ENCODE results near the gene CD74. TPM values are rescaled to one million over a fixed set of nuclear protein-coding genes. Genes with fewer than 3 reads are reported as not detected.

Gene CD74
- total RNA-seq, 1 experiment from 2014 or later: 19.5 TPM

GRCh38 chr5:150451594-150451993 is 38.9 kb upstream of the CD74 start:
- Histone ChIP-seq H4K20me1 (ENCODE audit: control insufficient read depth, insufficient read depth, insufficient read length) (no peaks in the 10 kb centered on the region), H4K8ac (replicated peaks; ENCODE audit: insufficient read length, low read depth, low read length) (no peak overlapping the region), H3K9ac (ENCODE audit: extremely low read depth, insufficient read length, low read length) (no peak overlapping the region), H2BK120ac (ENCODE audit: low read depth, low read length, poor library complexity, severe bottlenecking) (no peak overlapping the region), H3K9me3 (ENCODE audit: control insufficient read depth, low read depth, low read length) (no peaks in the 10 kb centered on the region), H3K79me2 (ENCODE audit: insufficient read depth, low read length) (peaks cover 16% of the 10 kb centered on the region; the same call in 1 of the 2 replicates), H2AFZ (ENCODE audit: low read length) (no peak overlapping the region), H3K4me1 (ENCODE audit: insufficient read depth, low read length) (peaks cover 4% of the 10 kb centered on the region; the same call in 1 of the 2 replicates), H2BK12ac (ENCODE audit: insufficient read length, low read depth, low read length) (no peak overlapping the region), H2AK5ac (ENCODE audit: insufficient read length, low read length) (no peak overlapping the region), H3K56ac (ENCODE audit: insufficient read length, low read depth, low read length) (no peak overlapping the region), H3K27ac (ENCODE audit: insufficient read length, low read depth, low read length) (no peak overlapping the region), H3K23me2 (ENCODE audit: insufficient read length, low read depth, low read length, poor library complexity, severe bottlenecking) (peaks cover 8% of the 10 kb centered on the region), H3T11ph (ENCODE audit: low read length) (no peak overlapping the region), H3K27me3 (ENCODE audit: insufficient read depth, low read length) (no peaks in the 10 kb centered on the region), H3K23ac (ENCODE audit: insufficient read length, low read depth, low read length) (no peak overlapping the region), H3K4ac (ENCODE audit: low read depth, low read length) (no peak overlapping the region), H2BK15ac (ENCODE audit: low read depth, low read length) (no peak overlapping the region), H2BK20ac (ENCODE audit: low read depth, low read length, poor library complexity, severe bottlenecking) (no peak overlapping the region), H3K79me1 (ENCODE audit: insufficient read depth, low read depth, low read length, poor library complexity, severe bottlenecking) (peaks cover 3% of the 10 kb centered on the region), H4K91ac (ENCODE audit: insufficient read length, low read depth, low read length) (no peak overlapping the region), H3K14ac (ENCODE audit: insufficient read depth, low read length) (no peak overlapping the region), H3K18ac (ENCODE audit: insufficient read length, low read depth, low read length) (no peak overlapping the region), H3K4me2 (ENCODE audit: insufficient read depth, insufficient read length, low read length) (no peak overlapping the region), H4K5ac (ENCODE audit: insufficient read length, low read depth, low read length) (no peak overlapping the region), H2BK5ac (ENCODE audit: insufficient read length, low read length) (no peak overlapping the region)
- H3K27ac Mint-ChIP-seq: no peak overlapping the region
- H3K4me3 Mint-ChIP-seq: no peak overlapping the region
- no CpG with 5 or more reads among the region's 1 CpG for WGBS (ENCODE audit: extremely low coverage, insufficient read length, low lambda C conversion rate)
- peaks cover 3% of the 10 kb centered on the region in 2 experiments for H3K9me3 Mint-ChIP-seq
- H3K27me3 Mint-ChIP-seq (ENCODE audit: low read depth): no peaks in the 10 kb centered on the region
- peaks cover 27 to 34% (median 27%) of the 10 kb centered on the region in 3 experiments for H3K36me3 Mint-ChIP-seq (ENCODE audit: insufficient read depth in 1 of 3, low read depth in 3 of 3)
- no peak for DNase-seq
- peaks cover 14 to 21% of the 10 kb centered on the region in 2 experiments for H3K4me1 Mint-ChIP-seq
- TF ChIP-seq CTCF (conservative IDR thresholded peaks at IDR 0.05): no peak
